Endometrial microvascular endothelial cells (primary cell): Measurements from ENCODE around the gene PDE11A. TPM values are rescaled to one million over a fixed set of nuclear protein-coding genes. Genes with fewer than 3 reads are reported as not detected.

ENCODE experiments used
- in situ Hi-C: cut with HindIII; loops from 2 replicates; pipeline ENCODE4 v1.10.0; 2017; ENCODE audit warnings: low sequenced_read_pairs, low pct_unique_long_range_greater_than_20kb; ENCODE audit errors: inconsistent ontology term
- total RNA-seq: library from RNA; depleted of rRNA; stranded (reverse); fragments of >200 nt; gene quantifications from one replicate; pipeline ENCODE4 v1.2.3, GENCODE V29; 2015; ENCODE audit errors: inconsistent ontology term

Gene PDE11A
- total RNA-seq, 1 donor from 2014 or later, result 0.37 TPM

DNA sequence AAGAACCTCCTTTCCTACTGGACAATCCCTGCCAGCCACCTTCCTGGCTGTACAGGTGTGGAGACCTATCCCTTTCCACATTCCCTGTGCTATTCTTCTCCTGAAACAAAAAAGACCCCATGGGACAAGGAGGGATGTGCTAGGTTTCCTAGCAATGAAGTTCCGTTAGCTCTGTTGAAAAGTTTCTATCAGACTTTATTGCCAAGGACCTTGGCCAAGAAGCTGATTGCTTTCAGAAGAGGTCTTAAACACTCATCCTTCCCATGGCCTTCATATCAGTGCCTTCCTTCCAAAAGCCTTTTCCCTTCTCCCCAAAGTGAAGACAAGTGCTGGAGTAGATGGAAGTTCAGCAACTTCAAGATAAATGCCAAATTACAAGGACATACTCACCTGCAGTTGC is 485.2 kb downstream of the PDE11A start:
- in situ Hi-C loops, result no loop called here

DNA sequence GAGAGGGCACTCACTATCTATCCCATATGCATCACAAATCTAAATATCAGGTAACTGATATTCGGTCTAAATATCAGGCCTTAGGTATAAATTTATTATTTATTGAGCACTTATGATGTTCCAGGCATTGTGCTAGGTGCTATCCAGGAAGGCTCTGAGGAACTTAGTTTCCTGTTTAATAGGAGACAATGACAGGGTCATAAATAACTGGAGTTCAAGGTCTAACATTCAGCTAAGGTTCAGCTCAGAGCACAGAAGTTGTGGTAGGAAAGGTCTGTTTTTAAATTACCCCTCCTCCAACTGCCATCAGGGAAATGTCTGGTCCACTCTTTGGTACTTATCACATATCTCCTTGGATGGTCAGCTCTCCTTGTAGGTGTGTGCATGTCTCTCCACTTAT is 486.4 kb downstream of the PDE11A start:
- in situ Hi-C loops, result no loop called here

GRCh38 chr2:177585234-177585863 is 487.2 kb downstream of the PDE11A start:
- in situ Hi-C loops, result no loop called here

DNA sequence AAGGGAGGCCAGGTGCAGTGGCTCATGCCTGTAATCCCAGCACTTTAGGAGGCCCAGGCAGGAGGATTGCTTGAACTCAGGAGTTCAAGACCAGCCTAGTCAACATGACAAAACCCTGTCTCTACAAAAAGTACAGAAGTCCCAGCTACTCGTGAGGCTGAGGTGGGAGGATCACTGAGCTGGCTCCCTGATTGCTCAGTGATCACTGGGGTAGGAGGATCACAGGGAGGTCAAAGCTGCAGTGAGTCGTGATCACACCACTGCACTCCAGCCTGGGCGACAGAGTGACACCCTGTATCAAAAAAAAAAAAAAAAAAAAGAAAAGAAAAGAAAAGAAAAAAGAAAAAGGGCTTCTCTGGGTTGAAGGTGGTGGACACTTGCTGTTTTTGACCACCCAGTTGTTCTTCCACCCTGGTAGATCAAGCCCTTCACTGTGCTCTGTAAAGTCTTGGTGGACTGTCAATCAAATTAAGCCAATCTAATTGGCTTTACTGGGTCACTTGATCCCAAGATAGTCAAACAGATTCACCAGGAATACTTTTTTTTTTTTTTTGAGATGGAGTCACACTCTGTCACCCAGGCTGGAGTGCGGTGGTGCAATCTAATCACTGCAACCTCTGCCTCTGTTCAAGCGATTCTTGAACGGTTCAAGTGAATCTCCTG is 488.4 kb downstream of the PDE11A start:
- in situ Hi-C loops, result no loop called here

DNA sequence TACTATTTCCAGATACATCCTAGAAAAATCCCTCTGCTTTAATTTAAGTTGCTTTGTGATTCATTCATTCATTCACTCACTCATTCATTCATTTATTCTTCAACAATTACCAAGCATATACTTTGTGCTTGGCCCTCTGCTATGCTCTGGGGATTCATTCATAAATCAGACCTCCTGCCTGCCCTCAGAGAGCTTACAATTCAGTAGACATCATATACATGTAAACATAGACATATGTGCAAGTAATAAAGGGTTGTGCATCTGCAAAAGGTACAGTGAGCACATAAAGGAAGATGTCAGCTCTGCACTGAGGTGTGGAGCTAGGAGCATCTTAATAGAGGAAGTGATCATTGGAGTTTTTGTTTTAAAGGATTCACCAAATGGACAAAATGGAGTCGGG is 490.6 kb downstream of the PDE11A start:
- in situ Hi-C loops, result no loop called here

DNA sequence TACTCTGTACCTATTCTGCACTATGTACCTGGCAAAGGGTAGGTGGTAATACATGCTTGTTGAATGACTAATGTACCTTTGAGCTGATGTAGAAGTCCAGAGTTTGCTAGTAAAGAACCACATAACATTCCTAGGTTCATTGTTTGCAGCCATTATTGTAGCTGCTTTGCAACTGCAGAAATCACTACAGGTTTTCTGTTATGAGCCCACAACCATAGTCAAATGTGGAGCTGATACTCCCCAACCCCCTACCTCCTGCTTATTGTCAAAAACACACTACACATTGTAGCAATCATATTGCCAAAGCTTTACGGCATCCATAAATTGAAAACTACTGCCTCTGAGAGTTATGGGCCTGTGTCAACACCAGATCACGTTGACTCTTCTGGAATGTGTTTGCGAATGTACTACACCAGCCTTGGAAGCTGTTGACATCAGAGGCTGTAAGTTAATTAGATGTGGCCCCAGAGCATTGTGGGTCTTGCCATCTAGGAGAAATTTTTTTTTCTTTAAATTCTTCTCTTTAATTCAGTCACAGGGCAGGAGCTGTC is 493.0 kb downstream of the PDE11A start:
- in situ Hi-C loops, result no loop called here

DNA sequence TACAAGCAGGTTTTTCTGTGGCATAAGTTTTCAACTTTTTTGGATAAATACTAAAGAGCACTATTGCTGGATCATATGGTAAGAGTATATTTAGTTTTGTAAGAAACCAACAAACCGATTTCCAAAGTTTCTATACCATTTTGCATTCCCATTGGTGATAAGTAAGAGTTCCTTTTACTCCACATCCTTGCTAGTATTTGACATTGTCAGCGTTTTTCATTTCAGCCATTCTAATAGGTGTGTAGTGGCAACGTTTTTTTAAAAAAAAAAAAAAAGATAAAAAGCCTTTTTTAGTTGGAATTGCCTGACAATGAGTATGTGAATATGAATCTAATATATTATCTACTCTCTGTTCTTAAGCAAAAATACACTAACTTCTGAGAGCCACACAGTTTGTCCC is 494.1 kb downstream of the PDE11A start:
- in situ Hi-C loops, result no loop called here

- in situ Hi-C loops, result no loop called here
These were observed 495.5 kb downstream of the PDE11A start for GRCh38 chr2:177577075-177577474.

DNA sequence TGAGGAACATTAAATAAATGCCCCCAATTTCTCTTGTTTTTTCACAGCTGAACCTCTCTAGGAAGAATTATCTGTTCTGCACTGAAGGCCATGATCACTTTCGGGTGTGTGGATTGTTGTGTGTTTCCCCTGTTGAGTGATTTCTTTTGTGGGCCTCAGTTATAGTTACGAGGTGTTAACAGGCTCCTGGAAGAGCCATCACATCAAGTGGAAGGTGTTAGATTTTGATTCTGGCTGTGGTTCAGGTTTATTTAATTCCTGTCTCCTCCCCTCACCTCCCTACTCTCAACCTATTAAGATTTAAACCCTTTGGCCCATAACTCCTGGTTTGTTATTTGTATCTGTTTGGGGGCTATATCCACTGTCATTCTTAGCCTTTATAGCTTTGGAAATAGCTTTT is 497.2 kb downstream of the PDE11A start:
- in situ Hi-C loops, result no loop called here

DNA sequence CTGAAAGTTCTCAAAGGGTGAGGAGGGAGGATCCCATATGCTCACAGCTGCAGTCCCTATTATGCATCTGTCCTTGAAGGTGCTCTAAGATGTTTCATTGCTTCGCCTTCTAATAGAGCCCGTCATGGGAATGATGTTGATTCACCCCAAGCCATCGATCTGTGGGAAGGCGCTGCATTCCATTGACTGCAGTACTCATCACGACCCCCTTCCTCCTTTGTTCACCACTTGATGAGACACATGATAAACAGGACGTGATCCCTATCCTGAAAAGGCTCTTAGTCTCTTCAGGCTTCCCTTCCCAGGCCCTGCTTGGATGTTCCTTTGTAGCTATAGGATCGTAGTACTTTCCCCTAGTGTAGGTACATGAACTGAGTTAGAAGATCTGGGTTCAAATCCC is 498.2 kb downstream of the PDE11A start:
- in situ Hi-C loops, result no loop called here

Other genes starting within 250 kb of the PDE11A start
- 23.3 TPM for gene RBM45, start 39.7 kb upstream of the PDE11A start, total RNA-seq
- 1.7 TPM for gene OSBPL6, start 121.7 kb upstream of the PDE11A start, total RNA-seq